Nephron (organoid): ENCODE data around the gene HCRTR1.

Experiments used
- H3K27ac Mint-ChIP-seq, 3 experiments: 2 replicates each; pipeline ENCODE4 v1.8.0; 2020; ENCODE audit warnings: mixed read lengths in 3 of 3, mild to moderate bottlenecking in 2 of 3, moderate library complexity in 1 of 3
- H3K27me3 Mint-ChIP-seq: 2 replicates; pipeline ENCODE4 v1.8.0; 2021; ENCODE audit warnings: low read depth, mild to moderate bottlenecking, moderate library complexity, mixed read lengths
- H3K36me3 Mint-ChIP-seq: 2 replicates; pipeline ENCODE4 v1.8.0; 2020; ENCODE audit warnings: low read depth, mixed read lengths
- H3K4me1 Mint-ChIP-seq: 2 replicates; pipeline ENCODE4 v1.8.0; 2020; ENCODE audit warnings: mixed read lengths
- H3K4me3 Mint-ChIP-seq, 3 experiments: 2 replicates each; pipeline ENCODE4 v1.8.0; 2020; ENCODE audit warnings: mild to moderate bottlenecking in 3 of 3, mixed read lengths in 3 of 3, moderate library complexity in 2 of 3
- H3K9me3 Mint-ChIP-seq: 2 replicates; pipeline ENCODE4 v1.8.0; 2020; ENCODE audit warnings: mixed read lengths
- CTCF ChIP-seq, 3 experiments: fragments of 200-600 bp; sonication (generic); IDR thresholded peaks; one replicate each; pipeline ENCODE4 v1.5.0; 2021; ENCODE audit warnings: antibody characterized with exemption in 3 of 3; ENCODE audit not compliant: unreplicated experiment in 3 of 3

The HCRTR1 gene

GRCh38 chr1:31648190-31648589 lies 30.7 kb downstream of the HCRTR1 start:
- Mint-ChIP-seq H3K36me3 (no peaks in the 10 kb centered on the region), H3K9me3 (no peaks in the 10 kb centered on the region), H3K27me3 (no peaks in the 10 kb centered on the region), H3K4me1 (peaks cover 55% of the 10 kb centered on the region), H3K27ac (no peak overlapping the region), H3K4me3 (peak overlapping the region in 1 of 3 experiments; percentile 40)
- no peak for TF ChIP-seq CTCF (IDR thresholded peaks at IDR 0.05; ENCODE audit: unreplicated experiment in 3 of 3)

- TF ChIP-seq CTCF (IDR thresholded peaks at IDR 0.05; ENCODE audit: unreplicated experiment in 3 of 3) = no peak
- no peaks in the 10 kb centered on the region for H3K27me3 Mint-ChIP-seq
- H3K9me3 Mint-ChIP-seq = no peaks in the 10 kb centered on the region
- no peak overlapping the region for H3K4me3 Mint-ChIP-seq
- peaks cover 50% of the 10 kb centered on the region for H3K4me1 Mint-ChIP-seq
- H3K36me3 Mint-ChIP-seq = peaks cover 4% of the 10 kb centered on the region
- H3K27ac Mint-ChIP-seq = no peak overlapping the region
Observed at GRCh38 chr1:31648641-31649357, 31.3 kb downstream of the HCRTR1 start.

- TF ChIP-seq CTCF (IDR thresholded peaks at IDR 0.05; ENCODE audit: unreplicated experiment in 3 of 3) = no peak
- Mint-ChIP-seq H3K27ac (peak overlapping the region in 2 of 3 experiments; percentile 79 to 85), H3K4me3 (no peak overlapping the region), H3K4me1 (peaks cover 39% of the 10 kb centered on the region), H3K36me3 (peaks cover 7% of the 10 kb centered on the region), H3K27me3 (no peaks in the 10 kb centered on the region), H3K9me3 (no peaks in the 10 kb centered on the region)
Observed at GRCh38 chr1:31650161-31651088, 32.9 kb downstream of the HCRTR1 start.

GRCh38 chr1:31651089-31651420 lies 33.6 kb downstream of the HCRTR1 start:
- Mint-ChIP-seq H3K4me3 (no peak overlapping the region), H3K9me3 (no peaks in the 10 kb centered on the region), H3K36me3 (peaks cover 7% of the 10 kb centered on the region), H3K27ac (peak overlapping the region in 2 of 3 experiments; percentile 84 to 85), H3K27me3 (no peaks in the 10 kb centered on the region), H3K4me1 (peaks cover 35% of the 10 kb centered on the region)
- no peak for TF ChIP-seq CTCF (IDR thresholded peaks at IDR 0.05; ENCODE audit: unreplicated experiment in 3 of 3)

- Mint-ChIP-seq H3K4me1 (peaks cover 29% of the 10 kb centered on the region), H3K27me3 (no peaks in the 10 kb centered on the region), H3K4me3 (no peak overlapping the region), H3K9me3 (no peaks in the 10 kb centered on the region), H3K36me3 (peaks cover 7% of the 10 kb centered on the region), H3K27ac (peak overlapping the region in 2 of 3 experiments; percentile 63 to 85)
- no peak for TF ChIP-seq CTCF (IDR thresholded peaks at IDR 0.05; ENCODE audit: unreplicated experiment in 3 of 3)
Observed at GRCh38 chr1:31651766-31652165, 34.3 kb downstream of the HCRTR1 start.
